Gastroesophageal sphincter (tissue), 4 donors: ENCODE data around the gene MICALL2. TPM values are rescaled to one million over a fixed set of nuclear protein-coding genes. Genes with fewer than 3 reads are reported as not detected.

Experiments
- ATAC-seq: fragments of 150-250 bp; one replicate; pipeline ENCODE4 v1.9.1; 2016; ENCODE audit warnings: mild to moderate bottlenecking, moderate library complexity
- H3K27ac ChIP-seq, 4 donors: fragments of 200-600 bp; sonication (generic) in 3 of 4; 1 replicate in 3 of 4; 2 replicates in 1 of 4; pipeline ENCODE4 v1.5.1; 2016 to 2019
- H3K27me3 ChIP-seq: fragments of 200-600 bp; sonication (generic); one replicate; pipeline ENCODE4 v1.5.1; 2019
- H3K36me3 ChIP-seq, 2 donors: fragments of 200-600 bp; sonication (generic); one replicate each; pipeline ENCODE4 v1.5.1; 2019; ENCODE audit warnings: control low read depth in 1 of 2
- H3K4me1 ChIP-seq, 3 donors: fragments of 200-600 bp; sonication (generic); 1 replicate in 2 of 3; 2 replicates in 1 of 3; pipeline ENCODE4 v1.5.1; 2016 to 2019; ENCODE audit warnings: control low read depth in 2 of 3
- H3K4me3 ChIP-seq, 2 donors: fragments of 200-600 bp; sonication (generic); one replicate each; pipeline ENCODE4 v1.5.1; 2019; ENCODE audit warnings: mild to moderate bottlenecking in 1 of 2, moderate library complexity in 1 of 2
- H3K9me3 ChIP-seq, 3 donors: fragments of 200-600 bp; sonication (generic); one replicate each; pipeline ENCODE4 v1.5.1; 2017 to 2019; ENCODE audit warnings: control low read depth in 2 of 3
- EP300 ChIP-seq: sonication (generic); formaldehyde crosslinking; IDR thresholded peaks from one replicate; pipeline ENCODE4 v1.6.1; 2017; ENCODE audit warnings: antibody characterized with exemption, mild to moderate bottlenecking
- POLR2A ChIP-seq, 2 donors: fragments of 450-650 bp; IDR thresholded peaks; one replicate each; pipeline ENCODE4 v1.6.1; 2017; ENCODE audit warnings: antibody characterized with exemption in 2 of 2, mild to moderate bottlenecking in 2 of 2, moderate library complexity in 1 of 2
- POLR2AphosphoS5 ChIP-seq: sonication (generic); formaldehyde crosslinking; IDR thresholded peaks from one replicate; pipeline ENCODE4 v1.6.1; 2017; ENCODE audit warnings: antibody characterized with exemption
- WGBS, 2 donors: methylation state at CpG; one replicate each; pipeline ENCODE4 v1.1.5; 2018; ENCODE audit warnings: low coverage in 1 of 2; 5-methylcytosine and 5-hydroxymethylcytosine counted together
- total RNA-seq, 4 donors: library from RNA; depleted of rRNA; stranded (reverse); fragments of >200 nt; gene quantifications; one replicate each; pipeline ENCODE4 v1.1.0, GENCODE V29; 2016
- TF ChIP-seq, protein P1 (sequence below), 4 experiments: fragments of 200-600 bp in 2 of 4; fragments of 450-650 bp in 2 of 4; sonication (generic) in 1 of 4; IDR thresholded peaks; one replicate each; pipeline ENCODE4 v1.5.1; 2017 to 2019; ENCODE audit warnings: antibody characterized with exemption in 4 of 4, mild to moderate bottlenecking in 2 of 4, moderate library complexity in 2 of 4

Gene MICALL2
- total RNA-seq, 4 donors from 2014 or later = 6.6 to 19.5 (median 15.0) TPM

DNA sequence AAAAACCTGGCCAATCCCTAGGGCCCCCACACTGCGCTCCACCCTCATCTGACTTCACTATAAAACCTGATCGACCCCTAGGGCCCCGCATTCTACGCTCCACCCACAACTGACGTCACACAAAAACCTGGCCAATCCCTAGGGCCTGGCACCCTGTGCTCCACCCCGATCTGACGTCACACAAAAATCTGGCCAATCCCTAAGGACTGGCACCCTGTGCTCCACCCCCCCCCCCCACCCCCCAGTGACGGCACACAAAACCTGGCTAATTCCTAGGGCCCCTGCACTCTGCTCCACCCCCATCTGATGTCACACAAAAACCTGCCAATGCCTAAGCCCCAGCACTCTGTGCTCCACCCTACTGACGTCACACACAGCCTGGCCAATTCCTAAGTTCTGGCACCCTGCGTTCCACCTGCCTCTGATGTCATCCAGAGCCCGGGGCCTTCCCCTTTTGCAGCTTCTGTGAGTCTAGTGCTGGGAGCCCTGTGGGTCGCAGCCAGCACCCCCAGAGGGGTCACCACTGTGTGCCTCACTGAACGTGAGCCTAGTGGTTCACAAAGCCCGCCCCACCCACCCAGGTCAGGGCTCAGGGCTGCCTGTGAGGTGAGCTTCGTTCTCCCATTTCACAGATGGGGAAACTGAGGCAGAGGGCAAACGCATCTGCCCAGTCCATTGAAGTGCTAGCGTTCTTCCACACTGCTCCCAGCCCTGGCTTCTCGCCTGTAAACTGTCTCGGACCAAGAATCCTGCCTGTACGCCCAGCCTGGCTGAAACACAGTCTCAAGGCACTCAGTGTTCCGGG, 40.6 kb downstream of the MICALL2 start:
- Histone ChIP-seq H3K4me3 (no peak overlapping the region), H3K36me3 (no peaks in the 10 kb centered on the region), H3K9me3 (no peaks in the 10 kb centered on the region), H3K4me1 (no peaks in the 10 kb centered on the region), H3K27me3 (peaks cover 79% of the 10 kb centered on the region), H3K27ac (no peak overlapping the region)
- TF ChIP-seq POLR2A (IDR thresholded peaks at IDR 0.05) = no peak
- no peak for TF ChIP-seq POLR2AphosphoS5
- TF ChIP-seq EP300 = no peak
- TF ChIP-seq, protein P1, sequence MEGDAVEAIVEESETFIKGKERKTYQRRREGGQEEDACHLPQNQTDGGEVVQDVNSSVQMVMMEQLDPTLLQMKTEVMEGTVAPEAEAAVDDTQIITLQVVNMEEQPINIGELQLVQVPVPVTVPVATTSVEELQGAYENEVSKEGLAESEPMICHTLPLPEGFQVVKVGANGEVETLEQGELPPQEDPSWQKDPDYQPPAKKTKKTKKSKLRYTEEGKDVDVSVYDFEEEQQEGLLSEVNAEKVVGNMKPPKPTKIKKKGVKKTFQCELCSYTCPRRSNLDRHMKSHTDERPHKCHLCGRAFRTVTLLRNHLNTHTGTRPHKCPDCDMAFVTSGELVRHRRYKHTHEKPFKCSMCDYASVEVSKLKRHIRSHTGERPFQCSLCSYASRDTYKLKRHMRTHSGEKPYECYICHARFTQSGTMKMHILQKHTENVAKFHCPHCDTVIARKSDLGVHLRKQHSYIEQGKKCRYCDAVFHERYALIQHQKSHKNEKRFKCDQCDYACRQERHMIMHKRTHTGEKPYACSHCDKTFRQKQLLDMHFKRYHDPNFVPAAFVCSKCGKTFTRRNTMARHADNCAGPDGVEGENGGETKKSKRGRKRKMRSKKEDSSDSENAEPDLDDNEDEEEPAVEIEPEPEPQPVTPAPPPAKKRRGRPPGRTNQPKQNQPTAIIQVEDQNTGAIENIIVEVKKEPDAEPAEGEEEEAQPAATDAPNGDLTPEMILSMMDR (IDR thresholded peaks at IDR 0.05) = no peak
- ATAC-seq = no peak
- WGBS, 2 donors = 59 to 63% methylated on average over 4 to 6 of the region's 21 CpGs

DNA sequence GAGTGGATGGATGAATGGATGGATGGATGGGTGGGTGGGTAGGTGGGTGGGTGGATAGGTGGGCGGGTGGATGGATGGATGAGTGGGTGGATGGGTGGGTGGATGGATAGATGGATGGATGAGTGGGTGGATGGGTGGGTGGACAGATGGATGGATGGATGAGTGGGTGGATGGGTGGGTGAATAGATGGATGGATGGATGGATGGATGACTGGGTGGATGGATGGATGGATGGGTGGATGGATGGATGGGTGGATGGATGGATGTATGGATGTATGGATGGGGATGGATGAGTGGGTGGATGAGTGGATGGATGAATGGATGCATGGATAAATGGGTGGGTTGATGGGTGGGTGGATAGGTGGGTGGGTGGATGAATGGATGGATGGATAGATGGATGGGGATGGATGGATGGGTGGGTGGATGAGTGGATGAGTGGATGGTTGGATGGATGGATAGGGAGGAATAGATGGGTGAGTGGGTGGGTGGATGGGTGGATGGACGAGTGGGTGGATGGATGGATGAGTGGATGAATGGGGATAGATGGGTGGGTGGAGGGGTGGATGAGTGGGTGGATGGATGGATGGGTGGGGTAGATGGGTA, 43.8 kb downstream of the MICALL2 start:
- Histone ChIP-seq H3K4me3 (no peak overlapping the region), H3K27me3 (peaks cover 80% of the 10 kb centered on the region), H3K4me1 (peaks cover 0 to 13% (median 6%) of the 10 kb centered on the region in 3 donors), H3K9me3 (no peaks in the 10 kb centered on the region), H3K27ac (no peak overlapping the region), H3K36me3 (no peaks in the 10 kb centered on the region)
- 74 to 88% methylated on average over 2 of the region's 2 CpGs for WGBS, 2 donors
- ATAC-seq = no peak
- TF ChIP-seq, protein P1 (IDR thresholded peaks at IDR 0.05) = no peak
- TF ChIP-seq EP300 (no peak), POLR2AphosphoS5 (no peak), POLR2A (IDR thresholded peaks at IDR 0.05) (no peak)

DNA sequence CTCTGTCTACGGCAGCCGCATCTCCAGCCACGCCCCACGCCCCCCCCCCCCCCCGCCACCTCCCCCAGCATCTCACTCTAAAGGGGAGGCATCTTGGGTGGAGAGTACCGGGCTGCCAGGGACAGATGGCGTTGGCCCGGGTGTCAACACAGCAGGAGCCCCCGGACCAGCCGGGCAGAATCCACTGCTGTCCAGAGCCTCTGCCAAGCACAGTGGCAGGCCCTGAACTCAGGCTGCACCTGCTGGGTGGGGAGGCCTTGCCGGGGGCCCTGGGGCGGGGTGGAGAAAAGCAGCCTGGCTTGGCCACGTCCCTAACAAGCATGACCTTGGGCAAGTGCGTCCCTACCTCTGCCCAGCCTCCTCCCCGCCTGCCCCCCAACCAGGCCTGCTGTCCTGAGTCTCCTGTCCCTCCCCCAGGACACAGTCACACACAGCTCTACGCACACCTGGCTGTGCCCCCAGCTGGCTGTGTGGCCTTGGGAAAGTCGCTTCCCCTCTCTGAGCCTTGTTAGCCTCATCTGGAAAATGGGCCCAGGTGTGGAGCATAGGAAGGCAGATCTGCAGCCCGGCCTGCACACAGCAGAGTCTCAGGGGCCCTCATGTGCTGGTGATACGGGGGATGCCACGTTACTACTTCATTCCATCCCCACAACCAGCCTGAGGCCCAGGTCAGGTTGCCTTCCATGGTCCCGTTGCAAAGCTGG, 45.2 kb downstream of the MICALL2 start:
- H3K9me3 ChIP-seq = no peaks in the 10 kb centered on the region
- peaks cover 0 to 13% (median 6%) of the 10 kb centered on the region in 3 donors for H3K4me1 ChIP-seq
- ATAC-seq = no peak
- peaks cover 80% of the 10 kb centered on the region for H3K27me3 ChIP-seq
- H3K27ac ChIP-seq = no peak overlapping the region
- no peak overlapping the region for H3K4me3 ChIP-seq
- no CpG with 5 or more reads among the region's 21 CpGs for WGBS, 2 donors
- TF ChIP-seq POLR2A (IDR thresholded peaks at IDR 0.05) (no peak), EP300 (no peak), POLR2AphosphoS5 (no peak)
- TF ChIP-seq, protein P1 (IDR thresholded peaks at IDR 0.05) = no peak
- no peaks in the 10 kb centered on the region for H3K36me3 ChIP-seq

DNA sequence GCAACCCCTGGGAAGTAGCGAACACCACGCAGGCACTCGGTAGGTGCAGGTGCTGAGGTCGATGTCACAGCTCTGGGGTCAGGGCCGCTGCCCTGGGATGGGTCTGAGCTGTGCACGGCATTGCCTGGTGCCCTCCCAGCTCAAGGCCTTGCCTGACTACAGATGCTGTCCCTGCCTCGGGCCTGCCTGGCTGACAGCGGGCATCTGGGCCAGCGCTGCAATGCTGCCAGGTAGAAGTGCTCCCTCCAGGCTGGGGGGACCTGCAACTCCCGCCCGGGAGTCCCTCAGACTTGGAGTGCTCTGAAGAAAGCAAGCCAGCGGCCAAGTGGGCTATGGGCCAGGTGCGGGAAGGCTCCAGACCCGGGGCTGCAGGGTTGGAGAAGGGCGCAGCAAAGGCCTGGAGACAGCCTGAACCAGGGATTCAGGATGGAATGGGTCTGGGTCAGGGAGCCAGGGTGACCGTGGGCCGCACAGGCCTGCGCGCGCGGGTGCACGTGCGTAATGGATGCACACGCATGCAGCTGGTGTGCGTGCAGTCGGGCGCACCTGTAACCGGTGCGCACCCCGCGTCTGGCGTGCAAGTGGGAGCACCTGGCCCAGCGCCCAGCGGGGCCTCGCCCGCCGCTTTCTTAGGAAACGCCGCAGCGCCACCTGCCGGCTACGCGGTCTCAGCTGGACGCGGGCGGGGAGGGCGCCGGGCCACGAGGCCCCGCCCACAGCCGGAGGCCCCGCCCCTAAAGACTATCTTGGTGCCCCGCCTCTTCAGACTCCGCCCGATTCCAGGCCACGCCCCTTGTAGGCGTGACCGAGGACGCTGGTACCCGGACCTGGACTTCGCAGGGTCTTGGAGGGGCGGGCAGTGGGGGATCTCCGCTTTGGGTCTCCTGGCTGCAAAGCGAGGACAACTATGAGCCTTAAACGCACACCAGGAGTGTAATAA, 46.7 kb downstream of the MICALL2 start:
- Histone ChIP-seq H3K4me3 (no peak overlapping the region), H3K4me1 (peaks cover 0 to 13% (median 6%) of the 10 kb centered on the region in 3 donors), H3K27ac (no peak overlapping the region), H3K27me3 (peaks cover 82% of the 10 kb centered on the region), H3K36me3 (no peaks in the 10 kb centered on the region), H3K9me3 (no peaks in the 10 kb centered on the region)
- 0 to 1% methylated on average over 1 to 17 of the region's 65 CpGs for WGBS, 2 donors
- peak; percentile 81 for ATAC-seq
- no peak for TF ChIP-seq POLR2A (IDR thresholded peaks at IDR 0.05)
- TF ChIP-seq, protein P1 (IDR thresholded peaks at IDR 0.05) = peak in 3 of 4 experiments; percentile 53 to 87 (median 71)
- TF ChIP-seq EP300 = no peak
